Prostate gland (tissue), 1 donor: ENCODE data around the gene C5orf52.

Experiments used
- POLR2A ChIP-seq: fragments of 450-650 bp; IDR thresholded peaks from one replicate; pipeline ENCODE4 v1.6.1; 2016; ENCODE audit warnings: antibody characterized with exemption, mild to moderate bottlenecking
- POLR2AphosphoS5 ChIP-seq: sonication (generic); formaldehyde crosslinking; IDR thresholded peaks from one replicate; pipeline ENCODE4 v1.6.1; 2017; ENCODE audit warnings: antibody characterized with exemption

DNA sequence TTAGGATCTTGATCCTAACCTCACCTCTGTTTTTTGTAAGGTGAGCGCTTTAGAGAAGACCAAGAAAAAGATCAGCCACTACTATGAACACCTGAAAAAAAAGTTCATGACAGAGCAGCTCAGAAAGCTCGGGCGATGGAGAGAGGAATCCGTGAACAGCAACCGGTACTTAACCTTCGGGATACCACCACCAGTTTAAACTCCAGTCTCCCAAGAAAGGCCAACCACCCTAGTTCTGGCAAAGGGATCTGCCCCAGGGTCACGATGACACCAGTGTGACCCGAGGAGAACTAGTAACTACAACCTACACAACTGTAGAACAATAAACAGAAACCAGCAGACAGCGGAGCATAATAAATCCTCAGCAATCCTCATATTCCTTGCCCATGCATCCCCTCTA is 8.5 kb downstream of the C5orf52 start:
- TF ChIP-seq POLR2AphosphoS5 (no peak), POLR2A (no peak)
